ENCODE results near the gene DAGLB.
"Not testable (repeated sequence)": the region's sequence is repeated elsewhere in the genome, so short reads cannot be mapped to it uniquely, and the experiment has no call there.

Gene DAGLB, protein sequence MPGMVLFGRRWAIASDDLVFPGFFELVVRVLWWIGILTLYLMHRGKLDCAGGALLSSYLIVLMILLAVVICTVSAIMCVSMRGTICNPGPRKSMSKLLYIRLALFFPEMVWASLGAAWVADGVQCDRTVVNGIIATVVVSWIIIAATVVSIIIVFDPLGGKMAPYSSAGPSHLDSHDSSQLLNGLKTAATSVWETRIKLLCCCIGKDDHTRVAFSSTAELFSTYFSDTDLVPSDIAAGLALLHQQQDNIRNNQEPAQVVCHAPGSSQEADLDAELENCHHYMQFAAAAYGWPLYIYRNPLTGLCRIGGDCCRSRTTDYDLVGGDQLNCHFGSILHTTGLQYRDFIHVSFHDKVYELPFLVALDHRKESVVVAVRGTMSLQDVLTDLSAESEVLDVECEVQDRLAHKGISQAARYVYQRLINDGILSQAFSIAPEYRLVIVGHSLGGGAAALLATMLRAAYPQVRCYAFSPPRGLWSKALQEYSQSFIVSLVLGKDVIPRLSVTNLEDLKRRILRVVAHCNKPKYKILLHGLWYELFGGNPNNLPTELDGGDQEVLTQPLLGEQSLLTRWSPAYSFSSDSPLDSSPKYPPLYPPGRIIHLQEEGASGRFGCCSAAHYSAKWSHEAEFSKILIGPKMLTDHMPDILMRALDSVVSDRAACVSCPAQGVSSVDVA

DNA sequence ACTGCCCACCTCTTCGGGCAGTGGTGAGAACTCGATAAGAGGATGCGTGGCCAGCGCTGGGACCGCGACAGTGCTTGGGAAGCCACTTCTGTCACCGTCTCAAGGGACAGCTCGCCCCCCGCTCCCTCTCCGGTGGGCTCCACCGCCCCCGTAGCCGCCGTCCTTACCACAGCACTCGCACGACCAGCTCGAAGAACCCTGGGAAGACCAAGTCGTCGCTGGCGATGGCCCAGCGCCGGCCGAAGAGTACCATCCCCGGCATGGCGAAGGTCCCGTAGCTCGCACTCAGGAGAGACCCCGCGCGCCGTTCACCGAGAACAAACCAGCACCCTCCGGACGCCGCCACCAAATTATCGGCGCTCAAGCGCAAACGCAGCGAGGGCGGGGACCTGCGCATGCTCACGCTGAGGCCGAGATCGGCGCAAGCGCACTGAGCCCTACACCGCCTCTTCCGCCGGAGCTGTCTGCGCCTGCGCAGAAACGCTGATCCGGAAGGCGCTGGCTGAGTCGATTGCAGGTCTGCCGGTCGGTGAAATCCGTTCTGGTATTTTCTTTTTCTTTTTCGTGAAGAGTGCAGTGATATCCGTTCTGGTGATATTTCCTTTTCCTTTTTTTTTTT is at the start of gene DAGLB:
DAGLB (minus strand) TSS at position 374 of the 619 bp plus-strand sequence; CDS start at position 262, 112 bp downstream.
- peak; percentile 88 to 93 for DNase-seq

DNA sequence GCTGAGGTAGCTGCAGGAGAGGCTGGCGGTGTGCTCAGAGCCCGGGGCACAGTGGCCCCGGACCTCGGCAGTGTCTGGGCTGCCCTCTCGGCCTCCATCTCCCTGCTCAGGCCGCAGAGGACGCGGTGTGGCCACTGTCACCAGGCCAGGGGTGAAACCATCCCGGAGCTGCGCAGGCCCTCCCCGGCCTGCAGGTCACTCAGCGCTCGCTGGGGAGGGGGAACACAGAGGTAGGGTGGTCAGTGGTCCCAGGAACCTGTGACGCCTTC is 49.8 kb upstream of the DAGLB start:
- no peak for DNase-seq

DNA sequence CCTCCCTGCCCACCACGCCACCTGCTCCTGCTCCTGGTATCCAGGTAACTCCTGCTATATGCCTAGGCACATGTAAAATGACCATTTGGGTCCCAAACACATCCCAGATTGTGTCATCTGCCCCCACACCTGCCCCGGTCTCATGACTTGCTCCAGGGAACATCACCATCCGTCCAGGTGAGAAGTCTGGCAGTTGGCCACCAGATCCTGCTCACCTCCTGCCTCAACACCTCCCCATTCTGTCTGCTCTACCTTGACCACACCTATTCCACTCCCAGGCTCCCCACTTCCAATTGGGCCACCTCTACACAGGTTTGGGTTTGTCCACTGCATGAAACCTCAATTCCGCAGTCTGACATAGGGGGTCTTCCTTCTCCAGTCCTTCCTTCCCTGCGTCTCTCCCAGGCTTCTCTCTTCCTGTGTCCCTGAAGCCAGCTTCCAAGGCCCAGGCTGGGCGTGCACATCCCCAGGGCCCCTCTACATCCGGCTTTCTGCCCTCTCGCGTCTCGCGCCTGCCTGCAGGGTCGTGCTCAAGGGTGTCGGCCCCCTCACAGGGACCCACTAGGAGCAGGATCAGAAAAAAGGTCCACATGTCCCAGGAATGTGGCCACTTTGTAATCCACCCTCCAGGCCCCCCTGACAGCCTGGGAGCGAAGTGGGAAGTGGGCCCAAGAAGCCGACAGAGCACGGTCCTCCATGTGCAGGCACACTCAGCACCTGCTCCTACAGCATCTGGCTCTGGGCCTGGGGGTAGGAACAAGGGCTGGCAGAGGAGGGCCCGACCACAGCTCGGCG is 49.3 kb upstream of the DAGLB start:
- DNase-seq: no peak

DNA sequence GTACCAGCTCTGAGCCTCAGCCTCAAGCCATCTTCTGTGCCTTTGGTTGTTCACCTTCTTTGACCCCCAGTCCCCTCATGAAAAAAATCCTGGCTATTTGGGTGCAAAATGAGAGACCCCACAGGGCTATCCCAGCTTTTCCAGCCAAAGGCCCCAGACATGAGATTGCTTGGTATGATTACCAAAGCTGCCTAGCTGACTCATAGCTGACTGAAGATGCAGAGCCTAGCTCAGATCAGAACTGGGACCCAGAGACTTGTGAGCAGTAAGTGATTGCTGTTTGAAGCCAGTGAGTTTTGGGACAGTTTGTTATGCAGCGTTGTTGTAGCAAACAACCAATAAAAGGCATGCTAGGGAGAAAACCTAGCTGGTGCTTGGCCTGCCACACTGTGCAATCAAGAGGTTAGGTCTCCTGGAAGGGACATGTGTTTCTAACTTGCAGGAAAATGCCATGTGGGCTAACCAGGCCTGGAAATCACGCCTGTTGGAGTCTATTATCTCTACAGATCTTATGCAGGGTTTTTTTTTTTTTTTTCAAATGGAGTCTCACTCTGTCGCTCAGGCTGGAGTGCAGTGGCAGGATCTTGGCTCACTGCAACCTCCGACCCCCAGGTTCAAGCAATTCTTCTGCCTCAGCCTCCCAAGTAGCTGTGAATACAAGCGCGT is 48.0 kb upstream of the DAGLB start:
- DNase-seq: no peak

DNA sequence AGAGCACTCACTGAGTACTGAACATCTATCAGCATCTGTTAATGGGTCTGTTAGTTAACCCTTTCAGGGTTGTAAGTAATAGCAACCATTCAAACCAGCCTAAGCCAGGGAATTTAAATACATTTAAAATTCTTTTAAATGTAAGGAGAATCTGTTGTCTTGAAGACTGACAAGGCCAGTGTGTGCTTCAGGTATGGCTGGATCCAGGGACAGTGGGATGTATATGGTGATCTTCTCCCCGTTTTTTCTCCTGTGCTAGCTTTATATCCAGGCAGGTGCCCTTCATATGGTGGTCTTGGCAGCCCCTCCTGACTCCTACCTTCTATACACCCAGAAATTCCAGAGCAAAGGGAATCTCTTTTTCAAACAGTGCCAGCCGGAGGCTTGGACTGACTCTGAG is 46.6 kb upstream of the DAGLB start:
- no peak for DNase-seq

DNA sequence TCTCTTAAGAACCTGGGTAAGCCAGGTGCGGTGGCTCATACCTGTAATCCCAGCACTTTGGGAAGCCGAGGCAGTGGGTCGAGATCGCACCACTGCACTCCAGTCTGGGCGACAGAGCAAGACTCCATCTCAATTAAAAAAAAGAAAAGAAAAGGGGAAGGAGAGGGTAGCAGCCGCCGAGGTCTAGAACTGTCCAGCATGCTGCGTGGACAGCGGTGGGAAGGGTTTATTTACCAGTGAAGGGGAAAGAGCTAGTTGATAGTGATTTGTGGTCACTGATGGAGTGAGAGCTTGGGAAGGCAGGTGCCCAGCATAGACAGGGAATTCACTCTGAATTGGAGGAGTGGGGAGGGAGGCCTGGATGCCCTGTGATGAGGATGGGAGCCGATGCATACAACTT is 43.4 kb upstream of the DAGLB start:
- no peak for DNase-seq

DNA sequence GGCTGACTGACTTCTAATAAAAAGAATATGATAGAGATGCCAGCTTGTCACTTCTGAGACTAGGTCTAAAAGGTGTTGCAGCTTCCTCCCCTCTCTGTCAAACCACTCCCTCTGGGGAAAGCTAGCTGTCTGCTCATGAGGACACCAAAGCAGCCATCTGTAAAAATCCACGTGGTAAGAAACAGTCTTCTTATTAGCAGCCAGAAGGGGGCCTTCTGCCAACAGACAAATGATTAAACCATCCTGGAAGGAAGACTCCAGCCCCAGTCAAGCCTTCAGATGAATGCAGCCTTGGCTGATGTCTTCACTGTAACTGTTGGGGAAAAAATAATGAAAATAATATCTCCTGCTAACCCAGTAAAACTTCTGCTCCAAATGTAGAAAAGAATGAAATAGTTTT is 41.9 kb upstream of the DAGLB start:
- DNase-seq: no peak

DNA sequence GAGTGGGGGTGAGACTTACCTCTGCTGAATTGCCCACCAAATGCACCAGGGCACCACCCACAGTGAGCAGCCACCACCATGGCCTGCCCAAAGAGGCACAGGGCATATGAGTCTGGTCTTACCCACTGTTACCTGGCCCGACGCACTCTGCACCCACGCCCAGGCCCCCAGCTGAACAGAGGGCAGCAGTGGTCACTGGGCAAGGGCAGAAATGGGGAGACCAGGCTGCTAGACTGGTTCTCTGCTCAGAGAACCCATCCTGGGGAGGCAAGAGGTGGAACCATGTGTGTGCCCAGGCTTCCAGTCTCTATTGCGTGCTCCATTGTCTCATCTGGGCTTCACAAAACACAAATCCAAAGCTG is 39.4 kb upstream of the DAGLB start:
- DNase-seq: no peak

DNA sequence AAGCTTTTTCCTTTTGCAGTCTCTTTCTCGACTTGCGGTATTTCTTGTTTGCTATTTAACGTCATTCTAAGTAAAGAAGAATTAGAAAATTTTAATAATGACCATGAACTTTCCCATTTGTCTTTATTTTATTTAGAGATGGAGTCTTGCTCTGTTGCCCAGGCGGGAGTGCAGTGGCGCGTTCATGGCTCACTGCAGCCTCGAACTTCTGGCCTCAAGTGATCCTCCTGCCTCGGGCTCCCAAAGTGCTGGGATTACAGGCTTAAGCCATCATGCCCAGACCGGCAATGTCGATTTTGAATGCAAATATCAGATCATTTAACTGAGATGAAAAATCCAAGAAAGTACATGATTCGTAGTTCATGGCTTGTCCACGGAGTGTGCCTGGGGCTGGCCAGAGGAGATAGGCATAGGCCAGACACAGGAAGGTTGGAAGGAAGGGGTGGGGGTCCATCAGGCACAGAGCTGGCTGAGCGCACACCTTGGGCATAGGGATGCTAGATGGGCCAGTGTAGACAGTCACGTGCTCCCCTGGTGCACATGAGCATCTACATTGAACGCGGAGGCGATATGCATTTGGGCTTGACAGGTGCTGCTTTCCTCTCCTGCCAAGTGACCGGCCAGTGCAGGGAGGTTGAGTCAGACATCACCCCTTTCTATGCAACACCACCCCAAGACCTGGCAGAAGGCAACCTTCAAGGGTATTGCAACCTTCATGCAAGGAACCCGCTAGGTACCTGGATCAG is 38.9 kb upstream of the DAGLB start:
- no peak for DNase-seq

DNA sequence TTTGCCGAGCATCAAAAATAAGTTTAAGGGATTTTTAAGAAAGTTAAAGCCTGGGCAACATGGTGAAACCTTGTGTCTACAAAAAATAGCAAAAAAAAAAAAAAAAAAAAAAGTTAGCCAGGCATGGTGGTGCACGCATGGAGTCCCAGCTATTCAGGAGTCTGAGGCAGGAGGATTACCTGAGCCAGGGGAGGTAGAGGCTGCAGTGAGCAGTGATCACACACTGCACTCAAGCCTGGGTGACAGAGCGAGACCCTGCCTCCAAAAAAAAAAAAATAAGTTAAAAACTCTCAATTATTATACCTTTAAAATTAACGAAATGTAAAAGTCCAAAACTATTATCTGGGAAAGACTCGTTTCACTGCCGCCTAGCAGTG is 35.0 kb upstream of the DAGLB start:
- no peak for DNase-seq

DNA sequence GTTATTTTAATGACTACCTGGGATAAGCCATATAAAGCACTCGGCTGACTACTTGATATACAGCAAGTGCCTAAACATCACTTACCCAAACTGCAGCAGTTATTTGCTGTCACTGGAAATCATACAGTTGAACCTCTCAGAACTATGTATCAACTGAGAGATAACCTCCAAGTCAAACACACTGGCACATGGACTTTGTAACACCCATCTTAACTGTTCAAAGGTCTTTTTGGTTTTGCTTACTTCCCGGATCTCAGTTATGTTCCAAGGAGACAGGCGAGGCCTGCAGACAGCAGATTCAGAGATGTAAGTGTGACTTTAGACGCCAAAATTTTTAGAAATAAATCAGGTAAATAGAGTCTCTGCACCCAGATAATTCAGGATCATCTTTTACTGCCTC is 34.6 kb upstream of the DAGLB start:
- no peak for DNase-seq

DNA sequence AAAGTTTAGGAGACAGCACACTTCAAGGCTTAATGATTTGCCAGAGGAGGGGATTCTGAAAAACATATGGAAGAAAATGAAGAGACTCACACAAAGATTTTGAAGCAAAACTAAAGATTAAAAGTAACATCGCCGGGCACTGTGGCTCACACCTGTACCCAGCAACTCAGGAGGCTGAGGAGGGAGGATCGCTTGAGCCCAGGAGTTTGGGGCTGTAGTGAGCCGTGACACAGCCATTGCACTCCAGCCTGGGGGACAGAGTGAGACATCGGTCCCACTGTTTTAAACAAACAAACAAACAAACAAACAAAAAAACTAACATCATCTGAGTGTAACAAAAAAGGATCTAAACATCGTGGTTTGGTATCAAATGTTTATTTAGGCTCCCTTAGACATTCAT is 33.7 kb upstream of the DAGLB start:
- DNase-seq: no peak

DNA sequence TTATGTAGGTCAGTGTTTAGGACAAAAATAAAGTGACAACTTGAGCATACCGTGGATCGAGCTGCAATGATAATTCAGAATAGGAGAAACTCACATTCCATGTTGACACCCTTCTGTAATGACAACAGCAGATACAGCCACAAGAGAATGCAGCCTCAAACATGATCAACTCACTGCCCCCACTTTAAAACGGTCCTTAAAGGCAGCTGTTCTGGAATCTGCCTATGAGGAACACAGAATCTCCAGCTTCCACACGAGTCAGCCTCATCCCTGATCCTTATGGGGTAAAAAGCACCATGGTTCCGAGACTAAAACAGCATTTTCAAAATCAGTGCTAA is 32.5 kb upstream of the DAGLB start:
- DNase-seq: no peak

DNA sequence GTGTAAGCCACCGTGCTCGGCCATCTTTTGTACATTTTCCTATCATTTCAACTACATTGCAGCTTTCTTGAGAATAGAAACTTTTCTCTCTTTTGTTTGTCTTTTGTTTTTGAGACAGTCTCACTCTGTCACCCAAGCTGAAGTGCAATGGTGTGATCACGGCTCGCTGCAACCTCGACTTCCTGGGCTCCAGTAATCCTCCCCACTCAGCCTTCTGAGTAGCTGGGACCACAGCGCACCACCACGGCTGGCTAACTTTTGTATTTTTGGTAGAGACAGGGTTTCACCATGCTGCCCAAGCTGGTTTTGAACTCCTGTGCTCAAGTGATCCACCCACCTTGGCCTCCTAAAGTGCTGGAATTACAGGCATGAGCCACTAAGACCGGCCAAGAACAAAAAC is 31.3 kb upstream of the DAGLB start:
- DNase-seq: no peak

DNA sequence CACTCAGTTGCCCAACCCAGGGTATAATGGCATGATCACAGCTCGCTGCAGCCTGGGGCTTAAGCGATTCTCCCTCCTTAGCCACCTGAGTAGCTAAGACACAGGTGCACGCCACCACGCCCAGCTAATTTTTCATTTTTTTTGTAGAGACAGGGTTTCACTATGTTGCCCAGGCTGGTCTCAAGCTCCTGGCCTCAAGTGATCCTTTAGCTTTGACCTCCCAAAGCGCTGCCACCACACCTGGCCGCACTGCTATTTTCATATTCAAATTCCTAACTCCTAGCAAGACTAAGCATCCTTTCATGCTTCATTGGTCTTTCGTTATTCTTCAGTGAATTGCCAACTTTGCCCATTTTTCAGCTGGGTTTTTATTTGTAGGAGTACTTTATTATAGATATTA is 30.4 kb upstream of the DAGLB start:
- DNase-seq: no peak

DNA sequence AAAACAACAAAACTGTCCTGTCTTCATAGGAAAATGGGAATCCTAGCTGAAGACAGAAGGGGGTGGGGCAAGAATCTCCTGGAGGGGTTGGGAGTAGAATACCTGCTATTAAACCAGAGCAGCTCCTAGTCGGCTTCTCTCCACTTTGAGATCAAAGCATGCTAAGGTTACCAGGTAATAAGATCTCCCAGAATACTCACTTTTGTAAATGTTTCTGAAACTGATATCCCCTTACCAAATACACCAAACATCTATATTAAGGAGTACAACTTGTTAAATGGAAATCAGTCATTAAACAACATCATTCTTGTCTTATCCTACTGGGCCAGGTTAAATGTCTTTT is 29.5 kb upstream of the DAGLB start:
- no peak for DNase-seq

DNA sequence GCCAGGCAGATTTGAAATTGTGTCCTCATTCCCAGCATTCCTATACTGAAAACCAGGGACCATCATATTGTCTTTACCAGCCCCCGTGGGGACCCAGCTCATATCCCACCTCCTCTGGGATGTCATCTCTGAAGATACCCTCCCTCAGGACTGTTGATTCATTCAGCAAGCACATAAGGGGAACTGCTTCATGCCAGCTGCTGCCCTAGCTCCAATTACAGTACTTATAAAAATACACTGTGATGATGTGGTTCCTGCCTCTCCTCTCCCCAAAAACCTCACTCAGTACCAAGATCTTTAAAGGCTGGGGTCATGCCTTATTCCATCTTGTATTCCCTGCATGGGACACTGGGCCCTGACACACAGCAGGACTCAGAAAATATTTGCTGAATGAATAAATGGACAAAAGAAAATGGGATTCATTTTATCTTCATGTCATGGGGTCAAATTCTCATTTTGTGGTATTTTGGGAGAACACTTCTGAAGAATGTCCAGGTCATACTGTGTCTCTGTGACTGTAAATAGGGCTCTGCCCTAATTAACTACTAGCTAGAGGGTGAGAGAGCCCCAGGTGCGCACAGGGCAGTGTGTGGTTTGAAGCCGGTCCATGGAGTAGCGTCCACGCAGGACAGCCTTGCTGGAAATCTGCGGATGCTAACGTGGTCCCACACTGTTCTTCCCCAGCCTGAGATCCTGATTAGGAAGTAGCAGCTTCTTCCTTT is 29.0 kb upstream of the DAGLB start:
- DNase-seq: peak in 1 of 2 donors; percentile 6

DNA sequence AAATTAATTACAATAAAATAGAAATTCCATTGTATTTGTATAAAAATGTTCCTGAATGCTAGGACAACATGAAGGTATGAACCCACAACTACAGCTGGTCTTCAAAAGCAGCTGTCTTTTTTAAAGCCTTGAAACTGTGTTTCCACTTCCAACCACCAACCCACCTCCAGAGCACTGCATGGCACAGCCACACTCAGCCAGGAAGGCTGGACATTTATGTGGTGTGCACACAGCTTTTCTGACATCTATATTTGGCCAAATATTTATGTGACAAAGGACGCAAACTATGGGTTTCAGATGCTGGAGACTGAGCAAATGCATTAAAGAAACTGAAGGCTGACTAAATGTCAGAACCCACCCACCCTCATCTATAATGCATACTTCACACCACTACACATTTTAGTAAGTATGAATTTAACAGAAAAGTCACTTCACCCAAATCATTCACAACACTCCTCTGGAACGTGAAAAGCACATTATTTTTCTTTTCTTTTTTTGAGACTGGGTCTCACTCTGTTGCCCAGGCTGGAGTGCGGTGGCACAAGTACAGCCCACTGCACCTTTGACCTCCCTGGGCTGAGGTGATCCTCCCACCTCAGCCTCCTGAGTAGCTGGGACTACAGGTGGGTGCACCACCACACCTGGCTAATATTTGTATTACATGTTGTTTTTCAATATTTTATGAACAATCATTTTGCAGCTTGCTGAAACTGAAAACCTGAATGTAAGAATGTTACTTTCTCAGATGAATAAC is 27.9 kb upstream of the DAGLB start:
- DNase-seq: no peak

DNA sequence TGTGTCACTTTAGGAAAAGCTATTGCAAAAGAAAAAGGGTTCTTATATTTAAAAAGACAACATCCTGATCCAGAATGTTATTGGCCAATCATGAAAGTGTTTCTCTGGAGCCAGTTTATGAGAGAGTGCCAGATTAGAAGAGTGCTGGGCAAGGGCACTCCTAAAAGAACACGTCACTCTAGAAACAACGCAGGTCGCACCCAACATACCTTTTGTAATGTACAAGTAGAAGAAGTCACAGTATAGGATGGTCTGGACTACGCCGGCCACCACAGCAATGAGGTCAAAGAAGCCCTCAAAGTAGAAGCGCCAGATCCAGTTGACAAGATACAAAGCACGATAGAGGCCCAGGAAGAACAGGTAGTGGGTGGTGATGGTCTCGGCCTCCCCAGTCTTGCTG is 18.1 kb upstream of the DAGLB start:
- DNase-seq: no peak

DNA sequence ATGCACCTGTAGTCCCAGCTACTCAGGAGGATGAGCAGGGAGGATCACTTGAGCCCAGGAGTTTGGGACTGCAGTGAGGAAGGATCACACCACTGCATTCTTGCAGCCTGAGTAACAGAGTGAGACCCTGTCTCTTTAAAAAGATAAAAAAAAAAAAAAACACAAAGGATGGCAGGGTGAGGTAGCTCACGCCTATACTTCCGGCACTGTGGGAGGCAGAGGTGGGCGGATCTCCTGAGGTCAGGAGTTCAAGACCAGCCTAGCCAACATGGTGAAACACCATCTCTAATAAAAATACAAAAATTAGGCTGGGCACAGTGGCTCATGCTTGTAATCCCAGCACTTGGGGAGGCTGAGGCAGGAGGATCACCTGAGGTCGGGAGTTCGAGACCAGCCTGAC is 15.9 kb upstream of the DAGLB start:
- not testable (repeated sequence) for DNase-seq

DNA sequence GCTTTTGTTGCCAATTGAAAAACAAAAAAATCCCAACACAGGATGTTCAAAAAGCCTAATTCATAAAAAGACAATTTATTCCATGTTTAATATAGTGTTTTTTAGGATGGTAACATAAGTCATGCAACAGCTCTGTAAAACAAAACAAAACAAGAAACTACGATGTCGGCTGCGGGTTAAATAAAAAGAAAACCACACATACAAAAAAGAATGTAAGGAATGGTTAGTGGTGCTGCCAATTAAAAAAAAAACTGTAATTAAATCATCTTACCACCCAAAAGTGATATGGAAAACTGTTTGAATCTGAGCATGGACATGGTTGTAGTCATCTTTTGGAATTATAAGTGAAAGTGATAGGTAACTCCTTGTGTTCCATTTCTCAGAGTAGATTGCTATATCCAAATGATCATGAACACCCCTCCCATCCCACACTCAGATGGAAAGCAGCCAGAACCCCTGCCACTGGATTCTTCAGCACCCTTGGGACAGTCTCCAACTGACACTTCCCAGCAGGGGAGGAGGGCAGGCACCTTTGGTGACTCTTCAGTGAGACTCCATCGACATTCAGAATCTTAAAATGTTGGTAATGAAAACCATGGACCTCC is 14.3 kb upstream of the DAGLB start:
- DNase-seq: no peak
